ENCODE data around the gene TOE1.

TOE1 gene

GRCh38 chr1:45303520-45304310, 36.3 kb upstream of the TOE1 start (continued):
- TF ChIP-seq, protein P1, sequence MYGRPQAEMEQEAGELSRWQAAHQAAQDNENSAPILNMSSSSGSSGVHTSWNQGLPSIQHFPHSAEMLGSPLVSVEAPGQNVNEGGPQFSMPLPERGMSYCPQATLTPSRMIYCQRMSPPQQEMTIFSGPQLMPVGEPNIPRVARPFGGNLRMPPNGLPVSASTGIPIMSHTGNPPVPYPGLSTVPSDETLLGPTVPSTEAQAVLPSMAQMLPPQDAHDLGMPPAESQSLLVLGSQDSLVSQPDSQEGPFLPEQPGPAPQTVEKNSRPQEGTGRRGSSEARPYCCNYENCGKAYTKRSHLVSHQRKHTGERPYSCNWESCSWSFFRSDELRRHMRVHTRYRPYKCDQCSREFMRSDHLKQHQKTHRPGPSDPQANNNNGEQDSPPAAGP (tag by site-specific recombination; IDR thresholded peaks at IDR 0.05) = peak; percentile 97
- TF ChIP-seq ZBTB20 (tag by site-specific recombination; IDR thresholded peaks at IDR 0.05) (peak; percentile 68), ZFP41 (tag by site-specific recombination; IDR thresholded peaks at IDR 0.05; ENCODE audit: borderline replicate concordance) (no peak), ZNF791 (tag by site-specific recombination; IDR thresholded peaks at IDR 0.05) (no peak), FEZF1 (tag by site-specific recombination; IDR thresholded peaks at IDR 0.05) (0 out of 2 replicates have a peak, but pooled peaks have one; percentile 9), ZNF830 (tag by site-specific recombination; IDR thresholded peaks at IDR 0.05; ENCODE audit: low read depth) (no peak), ZNF544 (tag by site-specific recombination; IDR thresholded peaks at IDR 0.05) (no peak), ZNF19 (tag by site-specific recombination; IDR thresholded peaks at IDR 0.05; ENCODE audit: low read depth) (no peak), YY2 (tag by site-specific recombination; IDR thresholded peaks at IDR 0.05) (peak; percentile 43), ZNF214 (tag by site-specific recombination; IDR thresholded peaks at IDR 0.05; ENCODE audit: borderline replicate concordance) (no peak), ZNF670 (tag by site-specific recombination; IDR thresholded peaks at IDR 0.05; ENCODE audit: low read depth) (no peak), ZNF211 (tag by site-specific recombination; IDR thresholded peaks at IDR 0.05; ENCODE audit: low read depth) (no peak), ATF2 (tag by site-specific recombination; IDR thresholded peaks at IDR 0.05; ENCODE audit: low read depth) (peak; percentile 84), ZNF660 (tag by site-specific recombination; IDR thresholded peaks at IDR 0.05) (peak; percentile 88), ZNF112 (tag by site-specific recombination; IDR thresholded peaks at IDR 0.05) (no peak), GLI2 (tag by site-specific recombination; IDR thresholded peaks at IDR 0.05; ENCODE audit: borderline replicate concordance, low read depth) (no peak), ZNF350 (tag by site-specific recombination; IDR thresholded peaks at IDR 0.05) (no peak), WT1 (tag by site-specific recombination; IDR thresholded peaks at IDR 0.05) (peak; percentile 73), ZNF514 (tag by site-specific recombination; IDR thresholded peaks at IDR 0.05) (no peak), ZNF548 (tag by site-specific recombination; IDR thresholded peaks at IDR 0.05) (no peak), ZNF221 (tag by site-specific recombination; IDR thresholded peaks at IDR 0.05; ENCODE audit: borderline replicate concordance) (no peak), ZNF175 (tag by site-specific recombination; IDR thresholded peaks at IDR 0.05) (no peak), ZSCAN16 (tag by site-specific recombination; IDR thresholded peaks at IDR 0.05) (0 out of 2 replicates have a peak, but pooled peaks have one; percentile 33), SCRT1 (tag by site-specific recombination; IDR thresholded peaks at IDR 0.05; ENCODE audit: borderline replicate concordance) (no peak), ZNF335 (tag by site-specific recombination; conservative IDR thresholded peaks at IDR 0.05) (peak; percentile 96), ZNF433 (tag by site-specific recombination; IDR thresholded peaks at IDR 0.05; ENCODE audit: low read depth) (no peak), SP3 (tag by site-specific recombination; IDR thresholded peaks at IDR 0.05) (peak; percentile 97), ZNF843 (tag by site-specific recombination; IDR thresholded peaks at IDR 0.05) (peak; percentile 79), ZBTB21 (tag by site-specific recombination; IDR thresholded peaks at IDR 0.05) (peak; percentile 86), IKZF3 (tag by site-specific recombination; IDR thresholded peaks at IDR 0.05) (peak; percentile 80), ZNF701 (tag by site-specific recombination; IDR thresholded peaks at IDR 0.05) (no peak), ZNF501 (tag by site-specific recombination; IDR thresholded peaks at IDR 0.05) (peak; percentile 97), ZNF169 (tag by site-specific recombination; IDR thresholded peaks at IDR 0.05) (peak; percentile 63; the same call in 1 of the 2 replicates), ZNF223 (tag by site-specific recombination; IDR thresholded peaks at IDR 0.05) (peak; percentile 69; the same call in 1 of the 2 replicates)
- TF ChIP-seq, protein P2, sequence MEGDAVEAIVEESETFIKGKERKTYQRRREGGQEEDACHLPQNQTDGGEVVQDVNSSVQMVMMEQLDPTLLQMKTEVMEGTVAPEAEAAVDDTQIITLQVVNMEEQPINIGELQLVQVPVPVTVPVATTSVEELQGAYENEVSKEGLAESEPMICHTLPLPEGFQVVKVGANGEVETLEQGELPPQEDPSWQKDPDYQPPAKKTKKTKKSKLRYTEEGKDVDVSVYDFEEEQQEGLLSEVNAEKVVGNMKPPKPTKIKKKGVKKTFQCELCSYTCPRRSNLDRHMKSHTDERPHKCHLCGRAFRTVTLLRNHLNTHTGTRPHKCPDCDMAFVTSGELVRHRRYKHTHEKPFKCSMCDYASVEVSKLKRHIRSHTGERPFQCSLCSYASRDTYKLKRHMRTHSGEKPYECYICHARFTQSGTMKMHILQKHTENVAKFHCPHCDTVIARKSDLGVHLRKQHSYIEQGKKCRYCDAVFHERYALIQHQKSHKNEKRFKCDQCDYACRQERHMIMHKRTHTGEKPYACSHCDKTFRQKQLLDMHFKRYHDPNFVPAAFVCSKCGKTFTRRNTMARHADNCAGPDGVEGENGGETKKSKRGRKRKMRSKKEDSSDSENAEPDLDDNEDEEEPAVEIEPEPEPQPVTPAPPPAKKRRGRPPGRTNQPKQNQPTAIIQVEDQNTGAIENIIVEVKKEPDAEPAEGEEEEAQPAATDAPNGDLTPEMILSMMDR (tag by site-specific recombination; IDR thresholded peaks at IDR 0.05) = peak; percentile 100
- TF ChIP-seq, protein P3, sequence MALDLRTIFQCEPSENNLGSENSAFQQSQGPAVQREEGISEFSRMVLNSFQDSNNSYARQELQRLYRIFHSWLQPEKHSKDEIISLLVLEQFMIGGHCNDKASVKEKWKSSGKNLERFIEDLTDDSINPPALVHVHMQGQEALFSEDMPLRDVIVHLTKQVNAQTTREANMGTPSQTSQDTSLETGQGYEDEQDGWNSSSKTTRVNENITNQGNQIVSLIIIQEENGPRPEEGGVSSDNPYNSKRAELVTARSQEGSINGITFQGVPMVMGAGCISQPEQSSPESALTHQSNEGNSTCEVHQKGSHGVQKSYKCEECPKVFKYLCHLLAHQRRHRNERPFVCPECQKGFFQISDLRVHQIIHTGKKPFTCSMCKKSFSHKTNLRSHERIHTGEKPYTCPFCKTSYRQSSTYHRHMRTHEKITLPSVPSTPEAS (tag by site-specific recombination; IDR thresholded peaks at IDR 0.05) = 0 out of 2 replicates have a peak, but pooled peaks have one; percentile 24

Measured in HEK293 (cell line).